CD1c-positive myeloid dendritic cell (primary cell): Measurements from ENCODE around the gene ST3GAL5.
"Not testable (repeated sequence)": the region's sequence is repeated elsewhere in the genome, so short reads cannot be mapped to it uniquely, and the experiment has no call there.

Experiments used
- DNase-seq: peaks from one replicate; pipeline ENCODE4 v3.0.0-alpha.2; 2016; ENCODE audit errors: extremely low spot score

Gene ST3GAL5

DNA sequence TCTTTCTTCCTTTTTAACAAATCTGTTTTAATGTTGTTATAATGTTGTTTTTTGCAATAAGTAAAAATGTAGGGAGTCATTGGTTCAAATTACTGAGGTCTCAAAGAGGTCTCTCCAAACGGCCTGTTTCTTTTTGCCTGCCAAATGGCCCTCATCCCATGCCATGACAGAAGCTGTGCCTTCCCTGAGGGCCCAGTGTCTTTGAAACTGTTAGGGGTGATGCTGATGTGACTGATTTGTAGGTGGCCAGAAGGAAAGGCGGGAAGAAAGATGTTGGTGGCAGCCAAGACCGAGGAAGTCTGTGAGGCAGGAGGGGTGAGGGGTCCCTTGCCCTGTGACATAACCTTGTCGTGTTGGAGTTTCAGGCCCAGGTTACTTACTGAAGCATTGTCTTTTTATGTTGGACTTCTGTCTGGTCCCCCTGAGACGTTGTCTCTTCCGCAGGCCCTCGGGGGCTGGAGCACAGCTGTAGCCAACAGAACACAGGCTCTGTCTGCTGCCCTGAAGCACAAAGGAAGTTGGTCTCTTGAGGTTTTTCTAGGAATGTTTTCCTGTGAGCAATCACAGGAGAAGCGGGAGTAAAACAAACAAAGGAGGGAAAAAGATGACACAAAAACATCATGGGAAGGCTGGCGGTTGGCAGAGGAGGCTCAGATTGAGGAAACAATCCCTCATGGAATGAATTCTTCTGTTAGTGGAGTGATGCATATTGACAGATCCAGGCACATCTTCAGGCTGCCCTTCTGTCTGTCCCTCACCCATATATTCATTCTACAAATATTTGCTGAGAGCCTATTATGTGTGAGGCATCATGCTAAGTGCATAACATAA lies 4.9 kb upstream of the ST3GAL5 start:
- DNase-seq, result no peak

DNA sequence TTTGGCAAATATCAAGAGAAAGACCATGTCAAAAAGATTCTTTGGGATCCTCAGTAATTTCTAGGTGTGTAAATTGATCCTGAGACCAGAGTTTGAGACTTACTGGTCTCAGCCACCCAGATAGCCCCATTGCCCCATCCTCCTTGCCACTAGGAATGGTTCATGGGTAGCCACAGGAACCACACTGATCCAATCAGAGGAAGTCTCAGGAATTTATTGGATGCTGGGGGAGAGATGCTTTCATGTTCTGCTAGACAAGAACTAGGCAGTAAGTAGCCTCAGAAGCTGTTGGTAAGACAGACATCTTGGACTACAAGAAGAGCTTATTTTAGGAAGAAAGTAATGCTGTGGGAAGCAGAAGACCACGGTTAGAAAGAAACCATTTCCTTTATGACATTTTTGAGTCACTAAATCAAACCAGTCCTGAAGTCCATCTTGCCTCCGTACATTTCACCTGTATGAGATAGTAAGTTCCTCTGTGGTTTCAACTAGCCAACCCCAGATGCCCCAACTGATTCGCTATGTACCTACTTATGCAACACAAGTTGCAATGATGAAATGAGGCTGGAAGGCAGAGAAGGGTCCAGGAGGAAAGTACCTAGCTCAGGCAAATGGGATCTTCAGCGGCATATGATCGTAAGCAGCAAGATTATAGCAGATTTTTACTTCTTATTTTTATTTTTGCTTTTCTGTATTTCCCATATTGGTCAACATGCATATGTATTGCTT lies 3.6 kb upstream of the ST3GAL5 start:
- no peak for DNase-seq

DNA sequence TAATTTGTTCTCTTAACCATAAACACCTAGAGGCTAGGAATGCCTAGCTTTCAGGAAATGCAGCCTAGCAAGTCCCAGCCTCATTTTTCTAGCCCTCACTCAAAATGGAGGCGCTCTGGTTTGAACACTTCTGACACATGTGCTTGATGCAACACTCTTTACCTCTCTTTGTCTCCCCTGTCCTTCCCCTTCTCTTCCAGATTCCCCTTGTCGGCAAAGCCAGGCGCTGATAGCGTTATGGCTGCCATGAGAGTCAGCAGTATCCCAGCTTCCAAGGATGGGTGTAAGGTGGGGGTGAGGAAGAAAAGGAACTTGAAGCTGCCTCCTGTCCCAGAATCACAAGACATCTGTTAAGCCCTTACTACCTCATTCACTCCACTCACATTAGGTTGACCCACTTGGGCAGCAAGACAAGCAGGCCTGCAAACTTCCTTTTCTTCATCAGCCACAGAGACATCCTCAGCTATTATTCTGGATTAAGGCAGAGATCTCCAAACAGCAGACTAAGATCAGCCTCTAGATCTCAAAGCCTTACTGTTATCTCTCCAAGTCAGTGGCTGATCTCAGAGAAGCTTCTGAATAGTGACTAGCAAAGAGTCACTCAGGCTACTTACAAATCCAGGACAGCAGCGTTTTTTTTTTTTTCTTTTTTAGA lies 1.9 kb upstream of the ST3GAL5 start:
- peak; percentile 43 for DNase-seq

DNA sequence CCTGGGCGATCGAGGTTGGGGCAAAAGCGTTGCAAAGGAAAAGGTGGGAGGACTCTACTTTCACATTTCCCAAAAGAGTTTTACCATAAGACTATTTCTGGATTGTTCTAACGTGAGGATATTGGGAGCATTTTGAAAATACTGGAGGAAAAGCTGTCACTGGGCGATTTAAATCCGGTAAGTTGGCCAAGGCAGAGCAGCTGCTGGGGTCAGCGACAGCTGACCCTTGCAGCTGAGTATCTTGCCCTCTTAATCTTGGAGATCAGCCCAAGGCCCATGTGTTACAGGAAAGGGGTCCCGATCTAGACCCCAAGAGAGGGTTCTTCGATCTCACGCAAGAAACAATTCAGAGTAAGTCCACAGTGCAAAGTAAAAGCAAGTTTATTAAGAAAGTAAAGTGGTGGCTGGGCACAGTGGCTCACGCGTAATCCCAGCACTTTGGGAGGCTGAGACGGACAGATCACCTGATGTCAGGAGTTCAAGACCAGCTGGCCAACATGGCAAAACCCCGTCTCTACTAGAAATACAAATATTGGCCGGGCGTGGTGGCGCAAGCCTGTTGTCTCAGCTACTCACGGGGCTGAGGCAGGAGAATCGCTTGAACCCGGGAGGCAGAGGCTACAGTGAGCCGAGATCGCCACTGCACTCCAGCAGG lies 964 bp upstream of the ST3GAL5 start:
- no peak for DNase-seq

DNA sequence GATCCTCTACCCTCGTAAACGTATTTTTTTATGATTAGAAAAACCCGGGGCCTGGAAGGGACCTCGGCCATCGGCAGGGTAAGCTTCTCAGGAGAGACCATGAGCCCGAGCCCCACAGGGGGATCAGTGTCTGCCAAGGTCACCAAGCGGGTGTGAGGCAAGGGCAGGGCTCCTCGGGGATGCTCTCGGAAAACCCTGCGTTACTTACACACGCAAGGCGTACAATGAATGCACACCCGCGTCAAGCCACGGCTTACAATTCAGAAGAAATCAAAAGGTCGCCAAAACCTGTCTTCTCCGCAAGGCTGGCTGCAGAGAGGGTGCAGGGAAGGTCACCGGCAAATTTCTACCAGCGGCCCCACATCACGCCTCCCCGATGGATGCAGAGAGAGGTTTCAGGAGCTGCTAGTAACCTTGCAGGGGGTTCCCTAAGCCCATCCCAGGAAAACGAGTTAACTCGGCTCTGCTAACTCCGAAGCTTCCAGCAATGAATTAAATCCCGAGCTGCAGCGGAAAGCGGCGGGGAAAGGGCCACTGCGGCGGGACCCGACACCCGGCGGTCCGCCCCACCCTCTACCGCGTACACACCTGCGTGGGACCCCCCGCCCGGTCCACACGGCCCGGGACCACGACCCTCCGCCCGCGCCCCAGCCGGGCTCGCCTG lies 638 bp downstream of the ST3GAL5 start:
- DNase-seq, result peak; percentile 39

DNA sequence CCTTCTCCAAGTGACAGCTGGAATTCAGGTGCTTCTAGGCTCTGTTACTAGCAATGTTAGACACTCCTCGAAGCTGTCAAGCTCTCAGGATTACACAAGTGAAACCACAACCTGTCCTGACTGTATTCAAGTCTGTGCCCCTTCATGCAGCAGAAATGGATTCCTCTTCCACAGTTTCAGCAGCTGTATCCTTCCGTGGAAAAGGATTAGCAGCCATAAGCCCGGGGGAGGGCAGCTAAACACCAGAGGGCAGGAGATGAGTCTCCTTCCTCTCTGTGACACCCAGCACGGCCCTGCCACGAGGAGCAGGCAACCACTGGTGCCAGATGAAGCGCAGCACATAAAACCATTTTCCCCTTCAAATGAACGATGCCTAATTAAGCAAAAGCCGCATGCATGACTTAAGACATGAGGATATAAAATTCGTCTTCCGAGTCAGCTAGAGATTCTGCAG lies 1.2 kb downstream of the ST3GAL5 start:
- peak; percentile 82 for DNase-seq

DNA sequence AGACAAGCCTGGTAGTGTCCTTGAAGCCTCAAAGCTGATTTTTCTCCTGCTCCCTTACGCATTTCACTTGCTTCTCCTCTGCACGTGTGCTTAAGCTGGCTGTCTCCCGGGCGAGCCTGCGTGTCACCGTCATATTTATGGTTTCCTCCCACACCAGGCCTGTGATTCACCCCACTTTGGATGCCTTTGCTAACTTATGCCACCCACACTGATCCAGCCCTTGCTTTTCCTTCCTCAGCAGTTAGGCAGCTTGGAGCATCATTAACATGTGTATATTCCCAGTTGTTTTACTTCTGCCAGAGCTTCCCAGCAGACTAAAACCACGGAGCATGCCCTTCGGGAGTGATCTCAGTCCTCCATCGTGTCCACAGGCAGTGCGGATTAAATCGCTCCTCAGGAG lies 2.2 kb downstream of the ST3GAL5 start:
- peak; percentile 95 for DNase-seq

DNA sequence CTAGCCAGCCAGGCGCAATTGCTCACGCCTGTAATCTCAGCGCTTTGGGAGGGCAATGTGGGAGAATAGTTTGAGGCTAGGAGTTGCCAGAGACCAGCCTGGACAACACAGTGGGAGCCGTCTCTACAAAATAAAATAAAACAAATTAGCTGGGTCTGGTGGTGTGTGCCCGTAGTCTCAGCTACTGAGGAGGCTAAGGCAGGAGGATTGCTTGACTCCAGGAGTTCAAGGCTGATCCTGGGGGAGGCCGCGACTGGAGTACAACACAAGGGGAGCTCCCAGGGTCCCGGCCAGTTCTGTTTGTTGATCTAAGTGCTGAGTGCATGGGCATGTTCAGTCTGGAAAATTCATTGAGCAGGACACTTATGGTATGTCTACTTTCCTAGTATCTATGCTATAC lies 2.6 kb downstream of the ST3GAL5 start:
- no peak for DNase-seq

DNA sequence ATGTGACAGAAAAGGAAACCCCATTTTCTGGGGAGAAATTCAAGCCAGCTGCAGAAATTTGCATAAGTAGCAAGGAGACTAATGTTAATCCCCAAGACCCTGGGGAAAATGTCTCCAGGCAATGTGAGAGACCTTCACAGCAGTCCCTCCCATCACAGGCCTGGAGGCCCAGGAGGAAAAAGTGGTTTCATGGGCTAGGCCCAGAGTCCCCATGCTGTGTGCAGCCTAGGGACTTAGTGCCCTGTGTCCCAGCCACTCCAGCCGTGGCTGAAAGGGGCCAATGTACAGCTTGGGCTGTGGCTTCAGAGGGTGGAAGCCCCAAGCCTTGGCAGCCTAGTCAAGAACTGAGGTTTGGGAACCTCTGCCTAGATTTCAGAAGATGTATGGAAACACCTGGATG lies 7.0 kb downstream of the ST3GAL5 start:
- not testable (repeated sequence) for DNase-seq

DNA sequence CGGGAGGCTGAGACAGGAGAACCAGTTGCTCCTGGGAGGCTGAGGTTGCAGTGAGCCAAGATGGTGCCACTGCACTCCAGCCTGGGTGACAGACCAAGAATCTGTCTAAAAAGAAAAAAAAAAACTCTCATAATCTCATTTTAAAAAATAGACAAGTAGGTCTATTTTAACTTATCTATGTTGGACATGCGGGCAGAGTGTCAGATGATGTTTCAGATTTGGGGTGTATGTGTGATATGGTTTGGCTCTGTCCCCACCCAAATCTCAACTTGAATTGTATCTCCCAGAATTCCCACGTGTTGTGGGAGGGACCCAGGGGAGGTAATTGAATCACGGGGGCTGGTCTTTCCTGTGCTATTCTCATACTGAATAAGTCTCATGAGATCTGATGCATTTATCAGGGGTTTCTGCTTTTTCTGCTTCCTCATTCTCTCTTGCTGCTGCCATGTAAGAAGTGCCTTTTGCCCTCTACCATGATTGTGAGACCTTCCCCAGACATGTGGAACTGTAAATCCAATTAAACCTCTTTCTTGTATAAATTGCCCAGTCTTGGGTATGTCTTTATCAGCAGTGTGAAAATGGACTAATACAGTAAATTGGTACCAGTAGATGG lies 8.0 kb downstream of the ST3GAL5 start:
- peak; percentile 48 for DNase-seq

DNA sequence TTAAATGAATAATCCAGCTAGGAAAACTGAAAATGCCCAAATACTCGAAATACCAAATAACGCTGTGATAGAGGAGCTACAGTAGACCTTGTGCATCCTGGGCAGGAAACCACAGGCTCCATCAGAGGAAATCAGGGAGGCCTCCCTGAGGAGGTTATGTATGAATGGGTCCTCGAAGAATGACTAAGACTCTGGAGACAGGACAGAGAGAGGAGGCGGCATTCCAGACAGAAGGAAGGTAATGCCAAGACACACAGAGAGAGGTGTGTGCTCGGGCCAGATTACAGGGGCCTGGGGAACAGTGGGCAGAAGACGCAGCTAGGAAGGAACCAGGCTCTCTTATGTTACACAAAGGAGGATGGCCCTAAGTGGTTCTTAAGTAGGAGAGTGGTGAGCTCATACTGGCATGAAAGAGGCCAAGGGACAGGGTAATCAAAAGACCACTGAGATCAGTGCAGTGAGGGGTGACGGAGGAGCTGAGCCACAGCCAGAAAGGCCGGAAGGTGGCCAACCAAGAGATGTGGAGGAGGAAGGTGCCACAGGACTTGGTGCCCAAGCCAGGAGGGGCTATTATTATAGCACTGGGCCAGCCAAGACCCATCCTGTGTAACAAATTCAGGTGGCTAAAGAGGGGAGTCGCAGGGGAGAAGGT lies 9.9 kb downstream of the ST3GAL5 start:
- no peak for DNase-seq

DNA sequence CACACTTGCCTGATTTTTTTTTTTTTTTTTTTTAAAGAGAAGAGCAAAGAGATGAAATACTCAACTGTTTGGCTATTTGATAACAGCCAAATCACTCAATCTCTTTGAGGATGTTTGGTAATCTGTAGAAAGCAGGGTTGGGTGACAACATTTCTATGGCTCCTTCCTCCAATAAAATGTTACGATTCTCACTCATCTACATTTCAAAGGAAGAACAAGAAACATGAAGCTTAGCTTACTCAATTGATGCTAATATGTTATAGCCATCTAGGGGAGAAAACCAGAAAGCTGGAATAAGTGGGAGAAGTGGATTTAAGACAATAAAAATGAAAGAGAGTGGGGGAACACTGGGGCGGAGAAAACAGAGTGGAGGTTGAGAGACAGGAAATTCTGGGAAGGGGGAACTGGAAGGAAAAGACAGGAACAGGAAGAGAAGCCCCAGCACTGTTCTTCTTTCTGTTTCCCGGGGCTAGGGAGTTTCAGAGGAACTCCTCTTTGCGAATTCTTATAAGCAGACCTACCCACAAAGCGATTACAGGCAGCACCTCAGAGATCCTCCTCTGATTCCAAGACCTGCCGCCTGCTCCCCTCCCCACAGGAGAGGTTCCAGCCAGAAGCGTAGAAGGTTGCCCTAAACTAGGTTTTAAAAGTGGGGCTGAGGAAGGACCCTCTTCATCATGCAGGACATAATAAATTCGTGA lies 13.3 kb downstream of the ST3GAL5 start:
- DNase-seq, result peak; percentile 67

DNA sequence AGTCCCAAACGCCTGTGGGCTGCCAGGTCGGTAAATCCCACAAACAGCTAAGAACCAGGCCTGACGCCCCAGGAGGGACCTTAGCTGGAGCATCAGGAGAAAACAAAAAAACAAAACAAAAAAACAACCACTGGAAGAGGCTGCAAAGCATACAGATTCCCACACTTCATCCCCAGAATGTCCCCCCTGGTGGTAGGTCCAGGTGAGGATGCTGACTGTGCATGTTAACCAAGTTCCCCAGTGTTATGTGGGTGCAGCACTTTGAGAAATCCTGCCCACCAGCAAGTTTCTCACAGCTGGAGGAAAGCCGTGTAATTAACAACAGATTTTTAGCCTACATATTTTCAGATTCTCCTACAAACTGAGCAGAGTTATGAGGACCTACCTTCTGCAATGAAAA lies 15.1 kb downstream of the ST3GAL5 start:
- DNase-seq, result no peak

DNA sequence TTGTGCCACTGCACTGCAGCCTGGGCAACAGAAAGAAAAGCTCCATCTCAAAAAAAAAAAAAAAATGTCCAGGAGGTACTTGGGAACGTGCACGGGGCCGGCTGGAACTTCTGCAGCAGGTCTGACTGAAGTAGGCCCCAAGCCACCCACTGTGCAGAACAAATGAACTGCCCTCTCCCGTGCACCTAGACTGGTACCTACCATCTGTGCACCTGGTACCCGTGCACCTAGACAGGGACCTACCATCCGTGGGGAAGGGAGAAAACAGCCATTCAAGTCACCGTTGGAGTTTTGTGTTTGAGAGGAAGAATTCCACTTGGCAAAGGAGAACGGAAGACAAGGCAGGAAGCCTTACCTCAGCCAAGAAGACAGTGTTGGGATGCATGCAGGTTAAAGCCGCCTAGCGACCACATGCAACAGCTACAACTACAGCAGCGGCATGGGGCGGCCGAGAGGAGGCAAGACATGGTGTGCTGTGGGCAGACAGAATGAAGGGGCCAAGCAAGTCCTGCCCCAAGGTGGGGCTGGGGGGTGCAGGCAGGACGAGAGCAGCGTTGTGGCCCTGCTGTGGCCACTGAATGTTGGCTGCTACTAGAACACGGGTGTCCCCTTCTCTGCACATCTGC lies 16.1 kb downstream of the ST3GAL5 start:
- no peak for DNase-seq

DNA sequence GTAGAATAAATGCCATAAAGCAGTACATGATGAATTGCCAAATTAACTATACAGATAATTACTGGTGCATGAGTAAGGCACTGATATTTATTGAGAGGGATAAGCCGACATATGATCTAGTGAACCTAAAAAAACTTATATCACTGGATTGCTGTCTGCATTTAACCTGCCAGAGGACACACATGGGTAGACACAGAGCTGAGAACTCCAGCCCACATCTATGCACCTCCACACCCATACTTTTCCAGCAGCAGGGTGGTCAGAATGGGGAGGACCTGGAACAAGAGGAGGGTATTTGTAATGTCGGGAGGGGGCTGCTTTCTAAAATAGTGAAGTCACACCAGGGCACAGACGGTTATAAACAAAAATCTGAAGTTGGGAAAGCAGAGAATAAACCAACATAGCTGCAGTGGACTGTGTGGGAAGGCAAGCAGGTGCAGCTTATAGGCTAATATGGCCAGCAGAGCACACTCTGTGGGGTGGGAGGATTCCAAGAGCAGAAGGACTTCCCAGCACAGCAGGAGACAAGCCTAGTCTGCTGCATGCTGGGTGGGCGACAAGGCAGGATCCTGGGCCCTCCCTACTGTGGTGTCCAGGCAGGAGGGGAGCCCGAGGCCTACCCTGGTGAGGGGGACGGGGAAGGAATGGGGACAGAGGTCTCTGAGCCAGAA lies 17.2 kb downstream of the ST3GAL5 start:
- DNase-seq, result no peak

DNA sequence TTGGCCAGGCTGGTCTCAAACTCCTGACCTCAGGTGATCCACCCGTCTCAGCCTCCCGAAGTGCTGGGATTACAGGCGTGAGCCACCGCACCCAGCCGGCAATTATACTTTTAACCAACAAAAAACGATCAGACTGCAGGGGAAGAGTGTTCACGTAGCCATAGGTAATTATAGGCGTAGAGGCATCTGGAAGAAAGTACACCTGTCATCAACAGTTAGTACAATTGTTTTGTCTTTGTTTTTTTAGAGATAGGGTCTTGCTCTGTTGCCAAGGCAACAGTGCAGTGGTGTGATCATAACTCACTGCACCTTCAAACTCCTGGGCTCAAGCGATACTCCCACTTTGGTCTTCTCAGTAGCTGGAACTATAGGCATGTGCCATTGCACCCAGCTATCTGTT lies 20.0 kb downstream of the ST3GAL5 start:
- DNase-seq, result no peak

DNA sequence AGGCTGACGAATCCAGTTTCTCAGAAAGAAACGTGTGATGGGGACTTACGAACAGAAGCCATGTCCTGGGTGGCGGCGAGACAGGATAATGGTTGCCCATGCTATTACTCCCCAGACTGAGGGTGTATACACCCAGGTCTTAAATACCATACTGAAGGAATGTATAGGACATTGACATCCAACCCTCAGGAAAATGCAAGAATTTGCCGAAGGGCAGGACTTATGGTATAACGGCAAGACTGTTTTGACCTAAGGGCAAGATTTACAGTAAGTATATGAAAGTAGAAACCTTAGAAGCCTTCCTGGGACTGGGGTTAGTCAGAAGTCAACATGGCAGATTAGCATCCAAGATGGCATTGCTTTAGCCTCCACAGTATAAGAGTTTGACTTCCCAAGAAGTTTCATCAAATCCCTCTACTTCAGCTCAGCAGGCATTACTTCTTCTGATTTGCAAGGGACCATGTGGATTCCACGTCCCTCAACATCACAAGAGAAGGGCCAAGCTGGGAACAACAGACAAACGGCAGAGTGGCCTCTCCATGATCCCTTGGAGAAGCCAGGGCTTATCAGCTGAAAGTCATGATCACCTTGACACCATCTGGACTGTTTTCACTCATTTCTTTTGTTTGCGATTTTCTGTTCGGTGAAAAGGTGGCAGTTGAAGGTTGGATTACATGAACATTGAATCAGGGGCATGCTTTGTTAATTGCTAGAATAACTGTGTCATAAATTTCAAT lies 21.1 kb downstream of the ST3GAL5 start:
- DNase-seq, result no peak

DNA sequence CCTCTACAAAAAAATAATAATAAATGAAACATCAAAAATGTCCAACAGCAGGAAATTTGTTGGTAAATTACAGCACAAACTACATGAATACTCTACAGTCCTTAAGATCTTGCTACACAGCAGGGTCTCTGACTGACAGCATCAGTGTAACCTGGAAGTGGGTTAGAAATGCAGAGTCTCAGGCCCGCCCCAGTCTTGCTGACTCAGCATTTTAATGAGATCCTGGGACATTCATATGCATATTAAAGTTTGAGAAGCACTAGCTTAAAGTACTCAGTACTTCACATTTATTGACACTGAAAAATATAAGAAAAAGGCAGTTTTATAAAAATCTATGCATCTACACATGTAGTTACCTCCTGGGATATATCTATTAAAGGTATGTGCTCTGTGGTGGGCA lies 21.7 kb downstream of the ST3GAL5 start:
- no peak for DNase-seq
